Skeletal muscle tissue (tissue), 4 donors: ENCODE measurements around the gene AGXT2. TPM values are rescaled to one million over a fixed set of nuclear protein-coding genes. Genes with fewer than 3 reads are reported as not detected.
"Not testable (repeated sequence)": the region's sequence is repeated elsewhere in the genome, so short reads cannot be mapped to it uniquely, and the experiment has no call there.

Source experiments
- H3K27ac ChIP-seq: one replicate; pipeline ENCODE4 v1.7.0; 2013; ENCODE audit warnings: mild to moderate bottlenecking, low read depth, low read length, inconsistent platforms
- H3K27me3 ChIP-seq, 3 donors: one replicate each; pipeline ENCODE4 v1.7.0; 2013; ENCODE audit warnings: low read length in 3 of 3; ENCODE audit not compliant: control insufficient read depth in 3 of 3, insufficient read depth in 3 of 3
- H3K36me3 ChIP-seq, 3 donors: one replicate each; pipeline ENCODE4 v1.7.0; 2013; ENCODE audit warnings: low read length in 3 of 3; ENCODE audit not compliant: control insufficient read depth in 3 of 3, insufficient read depth in 3 of 3
- H3K4me1 ChIP-seq, 3 donors: one replicate each; pipeline ENCODE4 v1.7.0; 2013; ENCODE audit warnings: low read length in 3 of 3, mild to moderate bottlenecking in 3 of 3; ENCODE audit not compliant: control insufficient read depth in 3 of 3, insufficient read depth in 3 of 3
- H3K4me3 ChIP-seq, 3 donors: one replicate each; pipeline ENCODE4 v1.7.0; 2013; ENCODE audit warnings: low read length in 3 of 3
- H3K9ac ChIP-seq, 3 donors: one replicate each; pipeline ENCODE4 v1.7.0; 2013; ENCODE audit warnings: low read length in 3 of 3, mild to moderate bottlenecking in 3 of 3, moderate library complexity in 2 of 3, low read depth in 1 of 3
- H3K9me3 ChIP-seq, 3 donors: one replicate each; pipeline ENCODE4 v1.7.0; 2013; ENCODE audit warnings: low read length in 3 of 3; ENCODE audit not compliant: control insufficient read depth in 3 of 3
- total RNA-seq: library from RNA; depleted of rRNA; stranded (reverse); fragments of >200 nt; gene quantifications from one replicate; pipeline ENCODE4 v1.2.3, GENCODE V29; 2014
- donor health status: Osteomylitis.

The AGXT2 gene
- total RNA-seq, 1 donor from 2014 or later = not detected

DNA sequence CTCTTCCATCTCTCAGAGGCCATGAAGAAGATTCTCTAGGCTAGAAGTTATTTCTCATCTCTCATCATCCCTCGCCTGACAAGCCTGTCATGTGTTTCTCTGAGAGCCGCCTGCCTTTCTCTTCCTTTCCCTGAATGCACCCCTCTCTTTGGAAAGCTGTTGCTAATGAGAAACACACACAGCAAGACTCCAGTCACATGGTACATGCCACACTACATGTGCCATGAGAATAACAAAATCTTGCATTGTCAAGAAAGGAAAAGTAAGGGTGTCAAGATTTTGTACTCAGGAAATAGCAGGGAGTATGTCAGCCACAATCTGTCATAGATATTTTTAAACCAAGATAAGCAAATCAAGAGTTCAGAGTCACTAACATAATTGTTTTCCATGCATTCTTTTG, 8.9 kb downstream of the AGXT2 start:
- Histone ChIP-seq H3K36me3 (no peaks in the 10 kb centered on the region), H3K27ac (no peak overlapping the region), H3K9ac (no peak overlapping the region), H3K9me3 (no peaks in the 10 kb centered on the region), H3K27me3 (peaks cover 0 to 7% (median 3%) of the 10 kb centered on the region in 3 donors), H3K4me3 (no peak overlapping the region), H3K4me1 (no peaks in the 10 kb centered on the region)

DNA sequence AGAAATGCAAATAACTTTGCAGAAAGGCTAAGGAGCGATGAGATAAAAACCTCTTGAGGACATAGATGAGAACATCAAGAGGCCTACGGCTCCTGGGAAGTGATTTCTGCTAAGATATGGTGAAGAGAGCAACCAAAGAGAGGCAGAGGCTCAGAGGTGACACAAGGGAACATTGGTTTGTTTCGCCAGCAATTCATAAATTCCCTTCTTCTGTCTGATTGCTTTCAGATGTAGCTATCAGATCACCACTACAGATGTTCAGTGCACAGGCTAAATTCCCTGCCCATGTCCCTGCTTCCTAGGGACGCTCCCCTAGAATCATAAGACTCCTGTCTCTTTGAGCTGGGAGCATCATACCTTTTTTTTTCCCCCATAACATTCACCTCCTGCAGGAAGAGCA, 11.2 kb downstream of the AGXT2 start:
- Histone ChIP-seq H3K9me3 (no peaks in the 10 kb centered on the region), H3K27me3 (peaks cover 0 to 4% (median 3%) of the 10 kb centered on the region in 3 donors), H3K27ac (no peak overlapping the region), H3K36me3 (no peaks in the 10 kb centered on the region), H3K9ac (no peak overlapping the region), H3K4me3 (no peak overlapping the region), H3K4me1 (no peaks in the 10 kb centered on the region)

DNA sequence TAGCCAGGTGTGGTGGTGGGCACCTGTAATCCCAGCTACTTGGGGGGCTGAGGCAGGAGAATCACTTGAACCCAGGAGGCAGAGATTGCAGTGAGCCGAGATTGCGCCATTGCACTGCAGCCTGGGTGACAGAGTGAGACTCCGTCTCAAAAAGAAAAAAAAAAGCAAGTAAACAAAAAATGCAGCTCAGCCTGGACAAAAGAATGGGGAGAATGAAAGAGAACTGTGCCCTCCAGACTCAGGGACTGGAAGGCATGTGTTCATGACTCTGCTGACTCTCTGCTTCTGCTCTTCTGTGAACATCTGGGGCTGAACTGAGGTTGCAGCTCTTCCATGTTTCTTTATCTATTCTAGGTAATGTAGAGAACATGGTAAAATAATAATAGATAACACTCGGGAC, 11.8 kb downstream of the AGXT2 start:
- not testable (repeated sequence) for H3K9me3 ChIP-seq, H3K4me3 ChIP-seq, H3K4me1 ChIP-seq, H3K27me3 ChIP-seq, H3K9ac ChIP-seq, H3K27ac ChIP-seq, H3K36me3 ChIP-seq

DNA sequence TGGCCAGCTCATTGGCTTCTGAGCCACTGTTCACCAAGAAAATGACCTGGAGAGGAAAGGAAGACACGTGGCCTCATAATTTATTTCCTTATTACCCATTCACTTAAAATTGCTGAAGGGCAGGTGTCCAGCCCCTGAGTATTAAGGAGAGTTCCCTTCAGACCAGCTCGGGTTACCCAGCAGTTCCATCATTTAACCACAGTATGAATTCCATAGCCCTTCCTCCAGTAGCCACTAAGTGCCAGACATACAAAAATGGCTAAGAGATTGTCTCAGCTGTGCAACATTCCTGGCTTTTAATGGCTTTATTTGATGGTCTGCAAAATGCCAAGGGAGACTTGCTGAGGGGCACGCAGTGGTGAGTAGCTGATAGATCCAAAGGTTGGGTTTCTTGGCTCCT, 12.5 kb downstream of the AGXT2 start:
- Histone ChIP-seq H3K27ac (no peak overlapping the region), H3K4me1 (no peaks in the 10 kb centered on the region), H3K27me3 (peaks cover 0 to 4% (median 0%) of the 10 kb centered on the region in 3 donors), H3K4me3 (no peak overlapping the region), H3K9me3 (no peaks in the 10 kb centered on the region), H3K9ac (no peak overlapping the region), H3K36me3 (no peaks in the 10 kb centered on the region)

DNA sequence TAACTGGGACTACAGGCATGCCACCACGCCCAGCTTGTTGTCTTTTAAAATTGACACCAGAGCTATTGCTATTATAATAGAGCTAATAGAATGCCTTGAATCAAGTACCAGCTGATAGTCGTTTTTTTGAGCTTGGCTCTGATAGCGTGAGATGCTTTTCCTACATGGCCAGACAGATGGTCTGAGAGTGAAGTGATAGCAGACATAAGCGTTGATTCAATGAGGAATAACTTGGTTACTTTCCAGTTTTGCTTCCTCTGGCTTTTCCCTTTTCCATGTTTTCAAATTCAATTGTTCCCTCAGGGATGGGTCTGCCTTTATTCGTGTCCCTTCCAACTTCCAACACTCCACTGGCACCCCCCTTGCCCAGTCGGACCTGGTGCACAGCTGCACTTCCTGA, 15.4 kb downstream of the AGXT2 start:
- Histone ChIP-seq H3K4me3 (no peak overlapping the region), H3K36me3 (no peaks in the 10 kb centered on the region), H3K9ac (no peak overlapping the region), H3K27ac (no peak overlapping the region), H3K9me3 (no peaks in the 10 kb centered on the region), H3K27me3 (no peaks in the 10 kb centered on the region), H3K4me1 (no peaks in the 10 kb centered on the region)

DNA sequence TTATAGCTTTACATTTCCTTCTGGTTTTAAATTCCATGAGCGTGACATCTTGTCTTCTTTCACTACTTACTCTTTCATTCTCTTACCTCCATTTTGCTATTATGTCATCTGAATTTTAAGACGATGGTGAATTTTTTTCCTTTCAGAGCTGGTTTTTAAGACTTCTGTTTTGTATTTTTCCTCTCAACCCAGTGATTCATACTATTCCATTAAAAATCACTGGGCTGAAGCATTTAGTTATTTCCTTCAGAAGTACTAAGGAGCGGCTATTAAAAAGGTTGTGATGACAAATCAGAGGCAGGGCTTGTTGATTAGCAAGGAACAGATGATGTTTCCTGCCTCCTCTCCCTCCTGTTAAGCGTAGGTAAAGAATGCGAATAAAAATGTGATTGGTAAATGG, 16.5 kb downstream of the AGXT2 start:
- no peaks in the 10 kb centered on the region for H3K36me3 ChIP-seq
- H3K27ac ChIP-seq = no peak overlapping the region
- no peaks in the 10 kb centered on the region for H3K27me3 ChIP-seq
- H3K9ac ChIP-seq = no peak overlapping the region
- no peaks in the 10 kb centered on the region for H3K9me3 ChIP-seq
- H3K4me3 ChIP-seq = no peak overlapping the region
- H3K4me1 ChIP-seq = no peaks in the 10 kb centered on the region

DNA sequence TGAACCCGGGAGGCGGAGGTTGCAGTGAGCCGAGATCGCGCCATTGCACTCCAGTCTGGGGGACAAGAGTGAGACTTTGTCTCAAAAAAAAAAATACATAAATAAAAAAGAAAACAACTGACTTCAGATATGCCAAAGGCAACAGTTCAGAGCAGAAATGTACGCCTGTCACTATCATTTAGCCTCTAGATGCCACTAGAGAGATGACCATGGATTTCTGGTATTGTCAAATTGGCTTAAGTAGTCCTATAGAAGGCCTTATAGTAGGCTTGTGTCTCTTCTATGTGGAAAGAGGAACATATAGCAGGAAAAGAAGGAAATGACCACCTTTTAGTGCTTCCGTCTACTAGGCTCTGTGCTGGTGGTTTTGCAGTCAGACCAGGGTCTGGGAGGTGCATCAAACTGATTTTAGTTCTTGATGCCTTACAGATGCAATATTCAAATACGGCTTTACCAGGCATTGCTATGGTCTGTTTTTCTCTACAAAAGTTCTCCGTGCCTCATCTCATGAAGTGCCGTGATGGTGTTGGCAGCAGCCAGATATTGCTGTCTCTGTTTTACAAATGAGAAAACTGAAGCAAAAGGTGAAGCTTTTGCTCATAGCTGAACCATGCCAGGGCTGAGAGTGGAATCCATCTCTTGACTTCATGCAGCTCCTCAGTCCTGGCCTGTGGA, 17.2 kb downstream of the AGXT2 start:
- Histone ChIP-seq H3K9me3 (no peaks in the 10 kb centered on the region), H3K36me3 (no peaks in the 10 kb centered on the region), H3K27me3 (no peaks in the 10 kb centered on the region), H3K4me1 (no peaks in the 10 kb centered on the region), H3K9ac (no peak overlapping the region), H3K27ac (no peak overlapping the region), H3K4me3 (no peak overlapping the region)

DNA sequence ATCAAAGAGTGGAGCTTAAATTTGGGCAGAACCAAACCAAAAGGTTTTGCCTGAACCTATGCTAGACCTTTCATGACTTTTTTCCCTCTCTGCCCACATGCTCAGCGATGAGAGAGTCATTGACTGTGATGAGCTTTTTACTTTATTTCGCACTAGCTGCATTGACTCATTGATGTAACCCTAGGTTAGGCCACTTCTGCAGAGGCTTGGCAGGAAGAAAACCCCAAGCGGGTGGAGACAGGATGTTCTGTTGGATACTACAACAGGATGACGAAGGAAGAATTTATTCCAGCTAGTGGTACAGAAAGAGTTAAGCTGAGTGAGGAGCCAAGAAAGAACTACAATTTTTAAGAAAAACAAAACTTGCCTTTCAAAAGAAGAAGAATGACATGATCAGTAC, 18.4 kb downstream of the AGXT2 start:
- Histone ChIP-seq H3K27ac (no peak overlapping the region), H3K9ac (no peak overlapping the region), H3K9me3 (no peaks in the 10 kb centered on the region), H3K36me3 (no peaks in the 10 kb centered on the region), H3K4me1 (no peaks in the 10 kb centered on the region), H3K4me3 (no peak overlapping the region), H3K27me3 (no peaks in the 10 kb centered on the region)

DNA sequence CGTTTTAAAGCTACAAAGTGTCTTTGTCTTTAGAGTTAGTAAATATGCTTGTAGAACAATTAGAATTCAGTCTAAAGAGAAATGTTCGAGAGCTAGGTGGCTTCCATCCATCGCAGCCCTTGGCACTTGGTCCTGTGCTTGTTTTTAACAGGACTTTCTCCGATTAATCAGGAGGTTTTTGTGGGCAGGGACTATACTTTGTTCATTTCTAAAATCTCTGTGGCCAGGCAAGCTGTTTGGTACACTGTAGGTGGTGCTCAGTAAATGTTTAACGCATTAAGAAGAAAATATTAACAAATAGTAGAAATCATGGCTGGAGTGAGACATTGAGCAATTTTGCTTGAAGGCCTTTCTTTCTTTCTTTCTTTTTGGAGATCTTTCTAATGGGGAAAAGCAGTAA, 20.8 kb downstream of the AGXT2 start:
- Histone ChIP-seq H3K36me3 (no peaks in the 10 kb centered on the region), H3K9me3 (no peaks in the 10 kb centered on the region), H3K27me3 (no peaks in the 10 kb centered on the region), H3K27ac (no peak overlapping the region), H3K4me1 (no peaks in the 10 kb centered on the region), H3K4me3 (no peak overlapping the region), H3K9ac (no peak overlapping the region)

DNA sequence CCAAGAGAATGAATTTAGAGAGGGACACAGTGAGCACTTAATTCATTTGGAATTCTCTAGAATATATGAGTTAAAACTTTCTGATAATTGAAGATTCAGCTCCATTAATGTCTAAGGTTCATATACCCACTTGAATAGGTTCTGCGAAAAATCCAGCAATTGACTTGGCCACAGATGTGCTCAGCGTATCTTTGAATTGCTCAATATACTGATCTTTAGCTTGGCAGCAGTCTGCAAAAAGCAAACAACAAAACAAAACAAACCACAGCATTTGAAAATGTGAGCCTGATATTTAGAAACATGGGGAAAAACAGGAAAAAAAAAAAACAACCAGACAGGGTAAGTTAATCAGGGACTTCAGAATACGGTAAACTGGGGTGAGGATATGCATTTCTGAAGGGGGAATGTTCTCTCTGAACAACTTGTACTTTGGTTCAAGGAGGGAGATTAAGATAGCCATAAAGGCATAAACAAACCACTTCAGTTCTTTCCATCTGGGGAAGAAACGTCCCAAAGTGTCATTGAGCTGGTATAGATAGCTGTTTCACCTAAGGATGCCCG, 21.4 kb downstream of the AGXT2 start:
- Histone ChIP-seq H3K9ac (no peak overlapping the region), H3K36me3 (no peaks in the 10 kb centered on the region), H3K4me1 (no peaks in the 10 kb centered on the region), H3K27me3 (no peaks in the 10 kb centered on the region), H3K4me3 (no peak overlapping the region), H3K27ac (no peak overlapping the region), H3K9me3 (no peaks in the 10 kb centered on the region)
